GM19351 (cell line): ENCODE measurements around the gene ARID3A.

Experiments used
- ATAC-seq: cut with Tn5 transposase; IDR thresholded peaks from one replicate; pipeline ENCODE4 v1.9.1; 2021; ENCODE audit warnings: mild to moderate bottlenecking, moderate library complexity; ENCODE audit not compliant: unreplicated experiment

The ARID3A gene

DNA sequence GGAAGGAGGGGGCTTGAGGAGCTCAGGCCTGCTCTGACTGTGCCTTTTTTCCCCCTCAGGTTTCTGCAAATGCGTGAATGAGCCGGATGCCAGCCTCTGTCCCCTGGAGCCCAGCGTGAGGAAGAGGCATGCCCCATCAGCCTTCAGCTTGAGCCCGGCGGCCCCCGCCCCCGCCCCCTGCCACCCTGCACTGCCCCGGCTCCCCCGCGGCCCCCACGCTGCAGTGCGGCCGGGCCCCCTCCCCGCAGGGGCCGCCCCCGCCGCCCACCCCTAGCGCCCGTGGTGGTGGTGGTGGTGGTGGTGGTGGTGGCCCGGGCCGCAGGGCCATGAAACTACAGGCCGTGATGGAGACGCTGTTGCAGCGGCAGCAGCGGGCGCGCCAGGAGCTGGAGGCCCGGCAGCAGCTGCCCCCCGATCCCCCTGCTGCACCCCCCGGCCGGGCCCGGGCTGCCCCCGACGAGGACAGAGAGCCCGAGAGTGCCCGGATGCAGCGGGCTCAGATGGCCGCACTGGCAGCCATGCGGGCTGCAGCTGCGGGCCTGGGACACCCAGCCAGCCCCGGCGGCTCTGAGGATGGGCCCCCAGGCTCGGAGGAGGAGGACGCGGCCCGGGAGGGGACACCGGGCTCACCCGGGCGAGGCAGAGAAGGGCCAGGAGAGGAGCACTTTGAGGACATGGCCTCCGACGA lies 3.5 kb downstream of the ARID3A start:
- ATAC-seq, result no peak

DNA sequence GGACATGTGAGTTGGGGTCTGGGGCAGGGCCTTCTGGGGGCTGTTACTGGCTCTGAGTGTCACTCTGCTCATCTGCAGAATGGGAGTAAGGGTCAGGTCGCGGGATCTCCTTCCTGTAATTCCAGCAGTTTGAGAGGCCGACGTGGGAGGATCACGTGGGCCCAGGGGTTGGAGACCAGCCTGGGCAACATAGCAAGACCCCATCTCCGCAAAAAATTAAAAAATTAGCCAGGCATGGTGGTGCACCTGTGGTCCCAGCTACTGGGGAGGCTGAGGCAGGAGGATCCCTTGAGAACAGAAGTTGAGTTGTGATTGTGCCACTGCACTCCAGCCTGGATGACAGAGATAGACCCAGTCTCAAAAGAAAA lies 4.0 kb downstream of the ARID3A start:
- no peak for ATAC-seq

DNA sequence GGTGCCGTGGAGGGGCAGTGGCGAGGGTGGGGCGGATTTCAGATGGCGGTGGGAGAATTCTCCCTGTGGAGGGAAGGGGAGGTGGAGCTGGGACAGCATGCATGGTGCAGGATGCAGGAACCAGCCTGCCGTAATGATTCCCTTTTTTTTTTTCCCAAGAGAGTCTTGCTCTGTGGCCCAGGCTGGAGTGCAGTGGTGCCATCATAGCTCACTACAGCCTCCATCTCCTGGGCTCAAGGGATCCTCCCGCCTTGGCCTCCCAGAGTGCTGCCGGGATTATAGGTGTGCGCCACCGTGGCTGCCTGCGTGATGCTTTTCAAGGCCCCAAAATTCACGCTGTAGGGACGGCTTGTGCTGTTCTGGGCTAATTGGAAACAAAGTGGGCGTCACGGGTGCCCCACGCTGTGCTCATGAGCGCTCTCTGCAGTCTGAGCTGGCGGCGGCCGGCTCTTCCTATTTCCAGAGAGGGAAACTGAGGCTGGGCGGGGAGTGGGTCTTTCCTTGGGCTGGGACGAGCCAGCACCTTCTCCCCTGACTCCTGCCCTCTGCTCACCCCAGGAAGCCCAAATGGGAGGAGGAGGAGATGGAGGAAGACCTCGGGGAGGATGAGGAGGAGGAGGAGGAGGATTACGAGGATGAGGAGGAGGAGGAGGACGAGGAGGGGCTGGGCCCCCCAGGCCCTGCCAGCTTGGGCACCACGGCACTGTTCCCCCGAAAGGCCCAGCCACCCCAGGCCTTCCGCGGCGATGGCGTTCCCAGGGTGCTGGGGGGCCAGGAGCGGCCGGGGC lies 6.2 kb downstream of the ARID3A start:
- ATAC-seq, result no peak

DNA sequence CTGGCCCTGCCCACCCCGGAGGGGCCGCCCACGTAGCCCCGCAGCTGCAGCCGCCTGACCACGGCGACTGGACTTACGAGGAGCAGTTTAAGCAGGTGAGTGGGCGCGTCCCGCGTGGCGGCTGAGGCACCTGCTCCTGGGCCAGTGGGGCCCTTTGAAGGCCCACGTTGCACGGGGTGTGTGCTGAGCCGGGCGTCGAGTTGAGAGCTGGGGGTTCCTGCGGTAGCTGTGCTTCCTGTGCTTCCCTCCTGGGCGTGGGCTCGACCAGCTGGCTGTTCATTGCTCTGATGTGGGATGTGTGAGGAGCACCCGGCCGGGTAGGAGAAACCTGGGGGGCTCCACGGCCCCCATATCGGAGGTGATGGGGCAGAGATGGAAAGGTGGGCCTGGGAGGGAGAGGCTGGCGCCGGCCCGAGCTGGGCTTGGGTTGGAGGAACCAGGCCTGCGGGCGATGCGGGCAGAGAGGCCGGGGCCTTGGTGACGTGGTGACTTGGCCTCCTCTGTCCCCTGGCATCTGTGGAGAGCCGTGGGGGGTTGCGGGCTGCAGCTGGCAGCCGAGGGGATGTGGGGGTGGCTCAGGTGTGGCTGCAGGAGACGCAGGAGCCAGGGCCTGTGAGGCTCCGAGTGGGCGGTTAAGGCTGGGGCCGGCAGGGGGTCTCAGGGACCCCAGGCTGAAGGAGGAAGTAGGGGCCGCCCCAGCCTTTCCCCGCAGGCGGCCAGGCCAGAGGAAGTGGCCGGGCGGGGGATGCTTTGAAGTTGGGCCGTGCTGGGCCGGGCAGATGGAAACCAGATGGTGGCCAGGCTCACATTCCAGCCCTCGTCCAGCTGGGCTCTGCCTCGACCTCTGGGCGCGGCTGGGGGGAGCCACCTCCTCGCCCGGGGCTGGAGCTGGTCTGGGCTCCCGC lies 7.1 kb downstream of the ARID3A start:
- ATAC-seq, result no peak

DNA sequence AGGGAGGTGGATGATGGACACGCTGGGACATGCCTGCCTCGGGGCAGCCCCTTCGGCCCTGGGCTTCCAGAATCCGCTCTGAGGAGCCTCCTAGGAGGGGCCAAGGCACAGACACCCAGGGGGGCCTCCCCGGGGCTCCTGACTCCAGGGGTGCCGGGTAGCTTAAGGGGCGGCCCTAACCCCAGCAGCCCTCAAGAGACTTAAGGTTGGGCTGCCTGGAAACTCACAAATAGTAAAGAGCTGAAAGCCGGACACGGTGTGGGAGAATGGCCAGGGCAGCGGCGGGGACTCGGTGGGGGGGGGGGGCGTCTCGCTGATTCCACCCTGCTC lies 7.7 kb downstream of the ARID3A start:
- no peak for ATAC-seq

DNA sequence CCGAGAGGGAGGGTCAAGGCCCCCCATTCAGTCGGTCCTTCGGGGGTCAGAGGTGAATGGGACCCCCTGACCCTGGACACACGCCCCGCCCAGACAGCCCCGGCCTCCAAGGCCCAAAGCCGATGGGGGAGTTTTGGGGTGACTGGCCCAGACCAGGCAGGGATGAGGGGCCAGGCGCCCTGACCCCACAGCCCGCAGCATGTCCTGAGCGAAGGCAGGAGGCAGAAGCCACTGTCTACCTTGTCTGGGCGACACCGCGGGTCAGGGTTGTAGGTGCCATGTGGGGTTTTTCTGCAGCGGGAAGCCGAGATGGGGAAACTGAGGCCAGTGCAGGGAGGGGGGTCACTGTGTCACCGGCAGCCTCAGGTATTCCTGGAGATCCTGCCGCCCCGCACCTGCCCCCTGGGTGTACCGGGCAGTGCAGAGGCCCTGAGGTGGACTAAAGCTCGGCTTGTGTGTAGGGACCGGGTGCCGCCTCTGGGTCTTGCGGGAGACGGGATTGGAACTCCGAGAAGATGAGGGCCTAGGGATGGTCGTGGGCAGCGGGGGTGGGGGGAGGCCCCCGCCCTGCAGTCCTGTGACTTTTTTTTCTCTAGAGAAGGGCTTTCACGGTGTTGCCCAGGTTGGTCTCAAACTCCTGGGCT lies 8.5 kb downstream of the ARID3A start:
- ATAC-seq, result no peak

DNA sequence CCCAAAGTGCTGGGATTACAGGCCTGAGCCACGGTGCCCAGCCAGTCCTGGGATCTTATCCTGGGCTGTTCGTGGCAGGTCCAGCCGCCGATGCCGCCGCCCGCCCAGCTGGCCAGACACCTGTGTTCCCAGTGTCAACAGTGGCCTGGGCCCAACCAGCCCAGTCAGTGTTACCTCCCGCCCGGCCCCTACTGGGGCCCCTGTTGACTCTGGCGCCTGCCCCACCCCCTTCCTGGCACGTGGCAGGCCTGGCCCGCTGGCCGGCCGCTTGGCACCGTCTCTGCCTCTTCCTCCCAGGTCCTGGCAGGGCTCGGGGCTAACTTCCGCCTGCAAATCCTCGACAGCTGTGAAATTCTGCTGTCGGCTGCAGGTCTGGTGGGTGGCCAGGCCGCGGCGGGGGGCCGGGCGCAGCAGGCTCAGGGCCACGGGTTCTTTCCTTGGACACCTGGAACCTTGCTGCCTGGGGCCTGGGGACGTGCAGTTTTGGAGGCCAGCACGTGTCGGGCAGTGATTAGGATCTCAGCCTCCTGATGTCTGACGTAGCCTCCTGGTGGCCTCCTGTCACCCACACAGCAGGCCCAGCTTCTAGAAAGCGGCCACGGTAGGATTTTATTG lies 9.1 kb downstream of the ARID3A start:
- no peak for ATAC-seq

DNA sequence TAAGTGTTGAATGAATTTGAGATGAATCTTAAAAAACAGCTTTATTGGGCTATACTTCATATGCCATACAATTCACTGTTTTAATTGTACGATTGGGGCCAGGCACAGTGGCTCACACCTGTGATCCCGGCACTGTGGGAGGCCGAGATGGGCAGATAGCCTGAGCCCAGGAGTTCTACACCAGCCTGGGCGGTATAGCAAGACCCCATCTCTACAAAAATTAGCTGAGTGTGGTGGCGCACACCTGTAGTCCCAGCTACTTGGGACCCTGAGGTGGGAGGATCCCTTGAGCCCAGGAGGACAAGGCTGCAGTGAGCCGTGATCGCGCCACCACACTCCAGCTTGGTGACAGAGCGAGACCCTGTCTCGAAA lies 10.3 kb downstream of the ARID3A start:
- ATAC-seq, result no peak

DNA sequence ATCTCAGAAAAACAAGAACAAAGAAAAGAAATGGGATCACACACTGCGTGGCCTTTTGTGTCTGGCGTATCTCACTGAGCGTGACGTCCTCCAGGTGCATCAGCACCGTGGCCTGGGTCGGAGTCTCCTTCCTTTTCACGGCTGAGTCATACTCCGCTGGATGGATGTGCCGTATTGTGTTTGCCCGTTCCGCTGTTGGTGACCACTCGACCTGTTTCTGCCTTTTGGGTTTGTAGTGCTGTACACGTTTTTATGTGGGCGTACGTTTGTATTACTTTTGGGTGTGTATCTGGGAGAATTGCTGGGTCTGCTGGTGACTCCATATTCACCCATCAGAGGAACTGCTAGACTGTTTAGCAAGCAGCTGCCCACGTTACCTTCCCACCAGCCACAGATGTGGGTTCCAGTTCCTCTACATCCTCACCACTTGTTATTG lies 11.4 kb downstream of the ARID3A start:
- ATAC-seq, result no peak

DNA sequence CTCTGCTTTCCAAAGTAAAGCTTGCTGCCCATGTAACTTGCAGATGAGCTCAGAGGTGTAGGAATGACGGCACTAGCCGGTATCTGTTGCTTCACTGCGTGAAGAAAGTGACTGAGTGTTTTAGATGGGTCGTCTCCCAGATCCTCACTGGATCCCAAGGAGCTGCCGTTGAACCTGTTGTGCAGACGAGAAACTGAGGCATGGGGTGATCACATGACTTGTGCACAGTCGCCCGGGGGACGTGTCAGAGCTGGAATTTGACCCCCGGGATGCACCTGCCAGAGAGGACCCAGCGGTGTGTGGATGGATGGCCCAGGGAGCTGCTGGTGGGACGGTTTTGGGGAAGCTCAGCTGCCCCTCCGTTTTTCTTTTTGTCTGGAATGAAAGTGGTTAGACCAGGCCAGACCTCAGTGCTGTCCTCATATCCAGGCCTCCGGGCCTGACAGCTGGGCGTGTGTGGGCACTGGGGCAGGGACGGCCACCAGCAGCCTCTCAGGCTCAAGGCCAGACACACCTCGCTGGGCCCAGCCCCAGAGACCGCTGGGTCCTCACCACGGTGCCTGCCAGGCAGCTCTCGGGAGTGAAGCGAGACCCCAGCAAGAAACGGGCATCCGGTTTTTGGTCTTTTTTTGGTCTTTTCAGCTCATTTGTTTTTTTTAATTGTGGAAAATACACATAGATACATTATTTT lies 12.5 kb downstream of the ARID3A start:
- ATAC-seq, result no peak

DNA sequence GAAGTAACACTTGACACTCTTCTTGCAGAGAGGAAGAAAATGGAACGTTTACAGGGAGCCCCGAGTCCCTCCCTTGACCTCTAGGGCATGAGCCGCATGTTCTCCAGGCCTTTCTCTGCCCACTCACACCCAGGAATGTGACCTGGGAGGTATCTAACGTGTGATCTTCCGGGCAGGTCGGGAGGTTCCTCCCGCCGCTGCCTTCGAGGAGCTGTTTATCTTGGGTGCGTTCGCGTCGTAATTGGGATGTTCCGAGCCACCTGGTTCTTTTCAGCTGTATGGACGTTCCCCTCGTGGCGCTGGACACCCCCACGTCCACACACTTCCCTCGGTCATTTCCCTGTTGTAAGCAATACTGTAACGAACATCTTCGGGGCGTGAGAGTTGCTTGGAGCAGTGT lies 13.6 kb downstream of the ARID3A start:
- ATAC-seq, result no peak

DNA sequence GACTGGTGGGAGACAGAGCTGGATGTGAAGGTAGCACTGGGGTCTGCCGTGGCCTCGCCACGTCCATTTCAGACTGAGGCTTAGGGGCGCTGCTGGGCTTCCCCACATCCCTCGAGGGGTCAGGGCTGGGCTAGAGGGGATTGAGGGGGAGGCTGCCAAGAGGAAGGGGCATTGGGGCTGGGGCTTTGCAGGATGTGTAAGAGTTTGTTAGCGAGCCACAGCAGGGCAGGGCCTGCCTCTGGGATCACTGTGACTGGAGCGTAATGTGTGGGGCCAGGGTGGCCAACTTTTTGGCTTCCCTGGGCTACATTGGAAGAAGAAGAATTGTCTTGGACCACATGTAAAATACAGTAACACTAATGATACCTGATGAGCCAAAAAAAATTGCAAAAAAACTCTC lies 14.1 kb downstream of the ARID3A start:
- no peak for ATAC-seq

DNA sequence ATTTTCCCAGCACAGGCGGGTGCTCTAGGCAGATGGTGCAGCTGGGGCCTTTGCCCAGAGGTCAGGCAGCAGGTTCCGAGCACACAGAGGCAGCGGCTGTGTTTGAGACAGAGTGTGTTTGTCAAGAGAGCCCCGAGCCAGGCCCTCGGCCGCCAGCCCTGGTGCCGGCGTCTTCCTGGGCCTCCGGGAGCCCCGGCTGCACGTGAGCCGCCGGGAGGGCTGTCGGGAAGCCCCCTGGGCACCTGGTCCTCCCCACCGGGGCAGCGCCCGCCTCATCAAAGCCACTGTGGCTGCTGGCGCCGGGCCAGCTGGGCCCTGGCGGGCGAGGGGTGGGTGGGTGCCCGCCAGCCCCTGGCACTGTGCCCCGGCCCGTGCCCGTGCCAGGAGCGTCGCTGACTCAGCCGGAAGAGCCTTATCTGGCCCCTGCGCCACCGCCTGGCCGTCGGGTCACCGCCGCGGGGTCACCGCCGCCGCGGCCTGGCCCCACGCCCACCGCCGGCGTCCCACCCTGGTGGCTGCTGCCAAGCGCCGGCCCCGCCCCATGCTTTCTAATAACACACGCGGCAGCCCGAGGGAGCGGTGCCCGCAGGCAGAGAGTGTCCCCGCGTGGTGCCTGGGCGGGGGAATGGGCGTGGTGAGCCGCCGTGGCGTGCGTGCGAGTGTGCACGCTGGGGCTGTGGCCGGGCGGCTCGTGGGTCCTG lies 14.9 kb downstream of the ARID3A start:
- no peak for ATAC-seq

DNA sequence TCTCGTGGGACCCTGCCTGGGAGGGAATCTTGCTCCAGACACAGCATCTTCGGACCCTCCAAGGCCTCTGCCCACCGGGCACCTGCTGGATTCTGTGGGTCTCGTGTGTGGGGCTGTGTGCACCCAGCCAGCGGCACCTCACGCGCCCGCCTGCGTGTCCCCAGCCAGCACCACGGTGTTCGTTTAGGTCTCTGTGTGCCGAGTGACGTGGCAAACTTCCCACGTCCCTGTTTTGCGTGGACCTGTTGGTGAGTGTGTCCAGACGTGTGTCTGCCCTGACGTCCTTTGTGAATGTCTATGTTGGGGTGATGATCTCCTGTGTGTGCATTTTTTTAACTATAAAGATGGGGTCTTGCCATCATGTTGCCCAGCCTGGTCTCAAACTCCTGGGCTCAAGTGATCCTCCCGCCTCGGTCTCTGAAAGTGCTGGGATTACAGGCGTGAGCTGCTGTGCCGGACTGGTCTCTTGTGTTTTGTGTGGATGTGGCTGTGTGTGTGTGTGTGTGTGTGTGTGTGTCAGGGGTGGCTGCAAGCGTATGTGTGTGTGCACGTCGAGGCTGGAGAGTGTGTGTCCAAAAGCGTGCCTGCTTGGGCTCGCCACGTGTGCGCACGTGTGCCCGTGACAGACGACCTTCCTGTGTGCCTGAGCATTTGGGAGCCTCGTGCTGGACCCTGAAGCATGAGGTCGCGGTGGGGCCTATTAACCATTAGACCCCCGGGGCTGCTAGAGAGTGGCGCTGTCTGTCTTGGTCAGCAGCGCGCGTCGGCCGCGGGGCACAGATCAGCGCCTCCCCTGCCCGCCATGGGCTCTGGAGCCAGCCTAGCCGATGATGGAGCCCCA lies 15.7 kb downstream of the ARID3A start:
- no peak for ATAC-seq

DNA sequence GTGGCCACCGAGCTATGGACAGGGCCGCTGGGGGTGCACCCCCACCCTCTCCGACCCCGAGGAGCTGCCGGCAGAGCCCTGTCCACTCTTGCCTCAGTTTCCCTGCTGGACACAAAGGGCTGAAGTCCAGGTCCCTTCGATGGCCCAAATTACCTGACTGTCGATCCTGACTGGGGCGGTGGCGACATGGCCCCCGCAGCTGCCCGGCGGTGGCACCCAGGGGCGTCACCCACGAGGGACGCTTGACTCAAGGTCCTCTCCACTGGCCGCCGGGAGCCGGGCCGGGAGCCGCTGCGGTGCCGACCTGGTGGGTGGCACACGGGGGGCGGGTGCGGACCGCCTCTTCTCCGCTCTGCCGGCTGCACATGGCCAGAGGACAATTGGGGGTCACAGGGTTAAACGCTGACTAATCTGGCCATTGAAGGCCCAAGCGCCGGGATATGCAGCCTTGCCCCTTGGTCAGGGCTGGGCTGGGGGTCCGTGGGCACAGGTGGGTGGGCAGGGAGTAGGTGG lies 16.4 kb downstream of the ARID3A start:
- ATAC-seq, result no peak

DNA sequence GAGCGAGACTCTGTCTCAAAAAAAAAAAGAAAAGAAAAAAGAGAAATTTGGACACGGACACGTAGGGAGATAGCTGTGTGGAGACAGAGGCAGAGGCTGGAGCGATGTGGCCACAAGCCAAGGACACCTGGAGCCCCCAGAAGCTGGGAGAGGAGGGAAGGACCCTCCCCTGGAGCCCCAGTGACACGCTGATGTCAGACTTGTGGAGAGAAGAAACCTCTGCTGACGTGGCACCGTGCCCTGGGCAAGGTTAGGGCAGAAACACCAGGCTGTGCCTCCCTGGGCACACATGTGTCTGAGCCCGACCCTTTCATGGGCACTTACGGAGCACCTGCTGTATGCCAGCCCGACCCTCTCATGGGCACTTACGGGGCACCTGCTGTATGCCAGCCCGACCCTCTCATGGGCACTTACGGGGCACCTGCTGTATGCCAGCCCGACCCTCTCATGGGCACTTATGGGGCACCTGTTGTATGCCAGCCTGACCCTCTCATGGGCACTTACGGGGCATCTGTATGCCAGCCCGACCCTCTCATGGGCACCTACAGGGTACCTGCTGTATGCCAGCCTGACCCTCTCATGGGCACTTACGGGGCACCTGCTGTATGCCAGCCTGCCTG lies 17.8 kb downstream of the ARID3A start:
- ATAC-seq, result no peak

DNA sequence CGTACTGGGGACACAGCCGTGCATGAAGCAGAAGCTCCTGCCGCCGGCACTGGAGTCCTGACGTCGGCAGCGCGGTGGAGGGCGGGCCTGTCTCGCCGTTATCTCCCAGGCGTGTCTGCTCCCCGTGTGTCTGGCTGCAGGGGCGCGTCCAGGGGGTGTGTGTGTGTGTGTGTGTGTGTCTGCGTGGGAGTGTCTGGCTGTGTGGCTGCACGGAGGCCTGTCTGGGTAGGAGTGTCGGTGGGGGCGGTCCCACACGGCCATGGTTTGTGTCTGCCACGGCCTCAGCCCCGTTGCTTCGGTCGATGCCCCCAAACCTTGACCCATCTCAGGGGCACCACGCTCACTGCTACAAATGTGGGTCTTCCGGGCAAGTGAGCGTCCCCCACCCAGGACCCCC lies 18.3 kb downstream of the ARID3A start:
- ATAC-seq, result no peak

DNA sequence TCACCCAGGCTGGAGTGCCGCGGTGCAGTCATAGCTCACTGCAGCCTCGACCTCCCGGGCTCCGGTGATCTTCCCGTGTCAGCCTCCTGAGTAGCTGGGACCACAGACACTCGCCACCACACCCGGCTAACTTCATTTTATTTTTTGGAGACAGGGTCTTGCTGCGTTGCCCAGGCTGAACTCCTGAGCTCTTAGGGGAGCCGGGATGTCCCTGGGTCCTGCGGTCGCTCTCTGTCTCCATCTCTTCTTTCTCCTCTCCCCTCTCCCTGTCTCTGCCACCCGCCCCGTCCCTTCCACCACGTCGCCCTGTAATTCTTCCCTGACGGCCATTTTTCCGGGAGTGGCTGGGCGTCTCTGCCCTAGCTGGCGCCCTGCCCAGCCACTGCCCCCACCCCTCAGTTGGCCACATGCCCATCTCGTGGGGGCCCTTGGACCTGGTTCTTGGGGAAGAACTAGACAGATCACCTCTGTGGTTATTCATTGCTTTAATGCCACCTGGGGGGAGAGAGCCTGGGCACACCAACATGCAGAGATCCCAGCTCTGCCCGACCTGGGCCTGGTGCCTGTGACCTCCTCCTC lies 18.9 kb downstream of the ARID3A start:
- no peak for ATAC-seq
